ENCODE results near the gene TRPM8.

GRCh38 chr2:234066587-234066986, 149.4 kb downstream of the TRPM8 start:
- TF ChIP-seq, protein P1, sequence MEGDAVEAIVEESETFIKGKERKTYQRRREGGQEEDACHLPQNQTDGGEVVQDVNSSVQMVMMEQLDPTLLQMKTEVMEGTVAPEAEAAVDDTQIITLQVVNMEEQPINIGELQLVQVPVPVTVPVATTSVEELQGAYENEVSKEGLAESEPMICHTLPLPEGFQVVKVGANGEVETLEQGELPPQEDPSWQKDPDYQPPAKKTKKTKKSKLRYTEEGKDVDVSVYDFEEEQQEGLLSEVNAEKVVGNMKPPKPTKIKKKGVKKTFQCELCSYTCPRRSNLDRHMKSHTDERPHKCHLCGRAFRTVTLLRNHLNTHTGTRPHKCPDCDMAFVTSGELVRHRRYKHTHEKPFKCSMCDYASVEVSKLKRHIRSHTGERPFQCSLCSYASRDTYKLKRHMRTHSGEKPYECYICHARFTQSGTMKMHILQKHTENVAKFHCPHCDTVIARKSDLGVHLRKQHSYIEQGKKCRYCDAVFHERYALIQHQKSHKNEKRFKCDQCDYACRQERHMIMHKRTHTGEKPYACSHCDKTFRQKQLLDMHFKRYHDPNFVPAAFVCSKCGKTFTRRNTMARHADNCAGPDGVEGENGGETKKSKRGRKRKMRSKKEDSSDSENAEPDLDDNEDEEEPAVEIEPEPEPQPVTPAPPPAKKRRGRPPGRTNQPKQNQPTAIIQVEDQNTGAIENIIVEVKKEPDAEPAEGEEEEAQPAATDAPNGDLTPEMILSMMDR (IDR thresholded peaks at IDR 0.05; ENCODE audit: insufficient read depth, low read length) = no peak
- no peak for TF ChIP-seq POLR2AphosphoS5 (IDR thresholded peaks at IDR 0.05; ENCODE audit: low read depth)
- TF ChIP-seq GABPA (IDR thresholded peaks at IDR 0.05; ENCODE audit: low read depth) = no peak
- TF ChIP-seq REST (IDR thresholded peaks at IDR 0.05; ENCODE audit: insufficient replicate concordance, low read depth) = no peak

Measured in HL-60 (cell line).